ENCODE data around the gene MACROD1.

- TF ChIP-seq, protein P1, sequence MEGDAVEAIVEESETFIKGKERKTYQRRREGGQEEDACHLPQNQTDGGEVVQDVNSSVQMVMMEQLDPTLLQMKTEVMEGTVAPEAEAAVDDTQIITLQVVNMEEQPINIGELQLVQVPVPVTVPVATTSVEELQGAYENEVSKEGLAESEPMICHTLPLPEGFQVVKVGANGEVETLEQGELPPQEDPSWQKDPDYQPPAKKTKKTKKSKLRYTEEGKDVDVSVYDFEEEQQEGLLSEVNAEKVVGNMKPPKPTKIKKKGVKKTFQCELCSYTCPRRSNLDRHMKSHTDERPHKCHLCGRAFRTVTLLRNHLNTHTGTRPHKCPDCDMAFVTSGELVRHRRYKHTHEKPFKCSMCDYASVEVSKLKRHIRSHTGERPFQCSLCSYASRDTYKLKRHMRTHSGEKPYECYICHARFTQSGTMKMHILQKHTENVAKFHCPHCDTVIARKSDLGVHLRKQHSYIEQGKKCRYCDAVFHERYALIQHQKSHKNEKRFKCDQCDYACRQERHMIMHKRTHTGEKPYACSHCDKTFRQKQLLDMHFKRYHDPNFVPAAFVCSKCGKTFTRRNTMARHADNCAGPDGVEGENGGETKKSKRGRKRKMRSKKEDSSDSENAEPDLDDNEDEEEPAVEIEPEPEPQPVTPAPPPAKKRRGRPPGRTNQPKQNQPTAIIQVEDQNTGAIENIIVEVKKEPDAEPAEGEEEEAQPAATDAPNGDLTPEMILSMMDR (IDR thresholded peaks at IDR 0.05): no peak
- no peak for TF ChIP-seq POLR2A (IDR thresholded peaks at IDR 0.05)
Observed at GRCh38 chr11:64150051-64150450, 15.9 kb downstream of the MACROD1 start.

Data from Peyer's patch (tissue), 4 donors.